Lung (tissue), 12 donors: ENCODE measurements around the gene TMEM237. TPM values are rescaled to one million over a fixed set of nuclear protein-coding genes. Genes with fewer than 3 reads are reported as not detected.

Source experiments
- ATAC-seq: fragments of 200-7000 bp; cut with Tn5 transposase; one replicate; pipeline ENCODE4 v1.9.1; 2020; ENCODE audit warnings: moderate number of reproducible peaks; ENCODE audit not compliant: insufficient read depth, low FRiP score
- DNase-seq, 3 donors: peaks; one replicate each; pipeline ENCODE4 v3.0.0-alpha.2; 2013 to 2017
- H3K27ac ChIP-seq, 2 donors: one replicate each; pipeline ENCODE4 v1.5.1; 2013; ENCODE audit warnings: mild to moderate bottlenecking in 2 of 2, moderate library complexity in 2 of 2, control low read depth in 1 of 2, inconsistent platforms in 1 of 2, low read depth in 1 of 2, low read length in 1 of 2
- H3K27me3 ChIP-seq, 3 donors: one replicate each; pipeline ENCODE4 v1.5.1; 2013; ENCODE audit warnings: low read length in 2 of 3; ENCODE audit not compliant: control insufficient read depth in 3 of 3, insufficient read depth in 3 of 3
- H3K36me3 ChIP-seq, 4 donors: one replicate each; pipeline ENCODE4 v1.5.1; 2013; ENCODE audit warnings: low read length in 4 of 4, mild to moderate bottlenecking in 1 of 4, moderate library complexity in 1 of 4; ENCODE audit not compliant: control insufficient read depth in 4 of 4, insufficient read depth in 4 of 4
- H3K4me1 ChIP-seq, 5 donors: one replicate each; pipeline ENCODE4 v1.5.1; 2013; ENCODE audit warnings: low read length in 5 of 5, mild to moderate bottlenecking in 2 of 5, moderate library complexity in 1 of 5; ENCODE audit not compliant: control insufficient read depth in 5 of 5, insufficient read depth in 5 of 5
- H3K4me3 ChIP-seq: one replicate; pipeline ENCODE4 v1.5.1; 2013; ENCODE audit warnings: mild to moderate bottlenecking, control low read depth, moderate library complexity
- H3K9ac ChIP-seq, 2 donors: one replicate each; pipeline ENCODE4 v1.5.1; 2013; ENCODE audit warnings: low read length in 2 of 2, control low read depth in 1 of 2; ENCODE audit not compliant: insufficient read depth in 1 of 2
- H3K9me3 ChIP-seq, 4 donors: one replicate each; pipeline ENCODE4 v1.5.1; 2013; ENCODE audit warnings: low read length in 3 of 4, mild to moderate bottlenecking in 1 of 4, moderate library complexity in 1 of 4; ENCODE audit not compliant: control insufficient read depth in 4 of 4, insufficient read depth in 3 of 4
- WGBS, 2 donors: extraction: QIAGEN DNeasy Blood & Tissue Kit; methylation state at CpG; one replicate each; pipeline ENCODE4 v1.1.7; 2013; 5-methylcytosine and 5-hydroxymethylcytosine counted together
- polyA plus RNA-seq, 2 donors: library from polyadenylated mRNA; stranded (reverse); fragments of 200-250 nt; gene quantifications; one replicate each; pipeline ENCODE4 v1.2.1, GENCODE V29; 2013
- total RNA-seq, 2 donors: library from RNA; depleted of rRNA in 1 of 2; stranded (reverse); fragments of >200 nt in 1 of 2; gene quantifications; one replicate each; pipeline ENCODE4 v1.2.1, GENCODE V29; 2014 to 2021
- TF ChIP-seq, protein P1 (sequence below): IDR thresholded peaks from 2 replicates; pipeline ENCODE4 v1.5.1; 2012; ENCODE audit warnings: mild to moderate bottlenecking; ENCODE audit errors: control extremely low read depth, extremely low read depth
- donor health status: control.
- donor health status: control.
- donor health status: Bipolar disorder and iron deficiency.
- donor health status: healthy.
- donor health status: DM: yes; HTN: yes; CAD: no.

Gene TMEM237
- total and polyA plus RNA-seq, 4 donors: 7.0 to 27.5 (median 11.6) TPM

DNA sequence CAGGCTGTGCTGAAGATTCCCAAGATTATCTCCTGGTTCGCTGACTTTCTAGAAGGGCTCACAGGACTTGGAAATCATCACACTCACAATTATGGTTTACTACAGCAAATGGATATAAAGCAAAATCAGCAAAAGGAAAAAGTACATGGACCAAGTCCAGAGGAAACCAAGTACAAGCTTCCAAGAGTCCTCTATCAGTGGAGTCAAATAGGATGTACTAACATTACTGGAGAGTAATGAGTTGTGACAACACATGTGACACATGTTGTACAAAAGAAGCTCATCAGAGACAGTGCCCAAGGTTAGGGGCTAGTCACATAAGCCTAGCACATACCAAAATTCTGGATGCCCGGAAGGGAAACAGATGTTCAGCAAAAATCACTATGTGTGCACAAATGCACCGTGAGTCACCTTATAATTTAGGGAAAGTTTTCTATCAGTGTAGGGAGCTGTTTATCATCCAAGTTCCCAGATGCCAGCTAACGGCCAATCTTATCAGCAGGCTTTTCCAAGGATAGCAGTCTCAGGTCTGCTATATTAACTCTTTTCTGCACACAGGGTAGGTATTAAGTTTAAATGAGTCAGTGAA, 9.5 kb downstream of the TMEM237 start:
- DNase-seq (peak in 2 of 3 donors; percentile 63 to 78), ATAC-seq (no peak)
- Histone ChIP-seq H3K4me1 (peaks cover 0 to 15% (median 0%) of the 10 kb centered on the region in 5 donors), H3K27me3 (no peaks in the 10 kb centered on the region), H3K4me3 (no peak overlapping the region), H3K27ac (no peak overlapping the region), H3K9ac (no peak overlapping the region), H3K36me3 (peaks cover 3 to 41% (median 31%) of the 10 kb centered on the region in 4 donors), H3K9me3 (no peaks in the 10 kb centered on the region)
- TF ChIP-seq, protein P1, sequence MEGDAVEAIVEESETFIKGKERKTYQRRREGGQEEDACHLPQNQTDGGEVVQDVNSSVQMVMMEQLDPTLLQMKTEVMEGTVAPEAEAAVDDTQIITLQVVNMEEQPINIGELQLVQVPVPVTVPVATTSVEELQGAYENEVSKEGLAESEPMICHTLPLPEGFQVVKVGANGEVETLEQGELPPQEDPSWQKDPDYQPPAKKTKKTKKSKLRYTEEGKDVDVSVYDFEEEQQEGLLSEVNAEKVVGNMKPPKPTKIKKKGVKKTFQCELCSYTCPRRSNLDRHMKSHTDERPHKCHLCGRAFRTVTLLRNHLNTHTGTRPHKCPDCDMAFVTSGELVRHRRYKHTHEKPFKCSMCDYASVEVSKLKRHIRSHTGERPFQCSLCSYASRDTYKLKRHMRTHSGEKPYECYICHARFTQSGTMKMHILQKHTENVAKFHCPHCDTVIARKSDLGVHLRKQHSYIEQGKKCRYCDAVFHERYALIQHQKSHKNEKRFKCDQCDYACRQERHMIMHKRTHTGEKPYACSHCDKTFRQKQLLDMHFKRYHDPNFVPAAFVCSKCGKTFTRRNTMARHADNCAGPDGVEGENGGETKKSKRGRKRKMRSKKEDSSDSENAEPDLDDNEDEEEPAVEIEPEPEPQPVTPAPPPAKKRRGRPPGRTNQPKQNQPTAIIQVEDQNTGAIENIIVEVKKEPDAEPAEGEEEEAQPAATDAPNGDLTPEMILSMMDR: no peak
- 85 to 88% methylated on average over 4 of the region's 4 CpGs for WGBS, 2 donors

DNA sequence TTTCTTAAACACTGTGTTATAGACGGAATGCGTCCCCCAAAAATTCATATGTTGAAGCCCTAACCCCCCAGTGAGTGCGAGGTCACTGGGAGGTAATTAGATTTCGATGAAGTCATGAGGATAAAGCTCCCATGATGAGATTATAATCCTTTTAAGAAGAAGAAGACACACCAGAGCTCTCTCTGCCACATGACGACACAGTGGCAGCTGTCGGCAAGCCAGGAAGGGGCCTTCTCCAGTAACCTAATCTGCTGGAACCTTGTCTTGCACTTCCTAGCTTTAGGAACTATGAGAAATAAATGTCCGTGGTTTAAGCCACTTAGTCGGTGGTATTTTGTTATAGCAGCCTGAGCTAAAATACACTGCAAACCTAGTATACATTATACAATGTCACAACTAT, 12.3 kb downstream of the TMEM237 start:
- peaks cover 9 to 36% (median 26%) of the 10 kb centered on the region in 4 donors for H3K36me3 ChIP-seq
- TF ChIP-seq, protein P1: no peak

DNA sequence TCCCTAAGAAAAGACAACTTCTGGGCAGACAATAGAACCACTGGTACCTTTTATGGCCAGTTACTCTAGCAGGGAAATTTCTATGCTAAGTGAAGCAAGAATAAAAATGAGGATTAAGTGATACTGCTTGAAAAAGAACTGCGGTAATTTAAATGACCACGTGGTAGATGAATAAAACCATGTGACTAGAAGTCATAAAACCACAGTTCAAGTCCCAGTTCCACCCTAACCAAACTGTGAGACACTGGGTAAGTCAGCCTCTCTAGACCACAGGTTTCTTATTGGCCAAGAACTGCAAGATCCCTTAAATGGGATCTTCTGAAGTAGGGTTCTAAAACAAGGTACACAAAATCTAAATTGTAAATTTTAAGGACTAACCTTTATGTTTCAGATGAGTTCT, 12.7 kb downstream of the TMEM237 start:
- peaks cover 9 to 36% (median 25%) of the 10 kb centered on the region in 4 donors for H3K36me3 ChIP-seq
- H3K4me3 ChIP-seq: no peak overlapping the region
- H3K9ac ChIP-seq: no peak overlapping the region
- TF ChIP-seq, protein P1: no peak
- 84 to 87% methylated on average over 2 of the region's 2 CpGs for WGBS, 2 donors
- no peaks in the 10 kb centered on the region for H3K27me3 ChIP-seq
- no peak overlapping the region for H3K27ac ChIP-seq
- no peak for ATAC-seq
- DNase-seq: no peak
- H3K9me3 ChIP-seq: no peaks in the 10 kb centered on the region
- peaks cover 0 to 15% (median 0%) of the 10 kb centered on the region in 5 donors for H3K4me1 ChIP-seq

More for the DNA sequence above, 12.3 kb downstream of the TMEM237 start:
- Histone ChIP-seq H3K4me3 (no peak overlapping the region), H3K9ac (no peak overlapping the region), H3K4me1 (peaks cover 0 to 15% (median 0%) of the 10 kb centered on the region in 5 donors), H3K27ac (no peak overlapping the region), H3K9me3 (no peaks in the 10 kb centered on the region), H3K27me3 (no peaks in the 10 kb centered on the region)
- ATAC-seq: no peak
- no peak for DNase-seq
- WGBS, 2 donors: 95 to 96% methylated on average over 8 of the region's 8 CpGs
